ENCODE measurements around the gene URI1. TPM values are rescaled to one million over a fixed set of nuclear protein-coding genes. Genes with fewer than 3 reads are reported as not detected.

The URI1 gene
- polyA plus RNA-seq, 1 donor (not counting 4 experiments of a cell fraction or from before 2014, with no cell fraction given), result 98.6 TPM

DNA sequence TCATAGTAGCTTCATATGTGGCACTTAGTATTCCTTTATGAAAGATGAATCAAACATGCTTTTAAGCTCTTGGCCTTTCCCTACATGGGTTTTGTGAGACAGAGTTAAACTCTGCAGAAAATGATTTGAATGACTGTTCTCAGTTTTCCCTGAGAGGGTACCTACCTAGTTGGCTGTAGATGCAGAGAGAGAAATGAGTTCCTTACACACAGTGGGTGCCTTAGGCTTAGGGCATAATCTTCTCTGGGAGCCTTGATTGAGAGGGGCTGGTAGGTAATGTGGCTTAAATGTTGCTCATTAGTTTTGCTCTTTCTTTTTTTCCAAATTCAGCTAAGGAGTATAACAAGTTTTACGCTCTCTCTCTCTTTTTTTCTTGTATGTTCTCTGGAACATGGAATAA is 3.0 kb downstream of the URI1 start:
- H3K9me1 ChIP-seq (ENCODE audit: control insufficient read depth, extremely low read depth, insufficient read depth, low read length), result no peaks in the 10 kb centered on the region
- no peak for DNase-seq (ENCODE audit: low read depth, low spot score)
- peaks cover 67% of the 10 kb centered on the region for H3K79me2 ChIP-seq (ENCODE audit: control insufficient read depth, insufficient read depth, low read length)
- TF ChIP-seq, protein P1, sequence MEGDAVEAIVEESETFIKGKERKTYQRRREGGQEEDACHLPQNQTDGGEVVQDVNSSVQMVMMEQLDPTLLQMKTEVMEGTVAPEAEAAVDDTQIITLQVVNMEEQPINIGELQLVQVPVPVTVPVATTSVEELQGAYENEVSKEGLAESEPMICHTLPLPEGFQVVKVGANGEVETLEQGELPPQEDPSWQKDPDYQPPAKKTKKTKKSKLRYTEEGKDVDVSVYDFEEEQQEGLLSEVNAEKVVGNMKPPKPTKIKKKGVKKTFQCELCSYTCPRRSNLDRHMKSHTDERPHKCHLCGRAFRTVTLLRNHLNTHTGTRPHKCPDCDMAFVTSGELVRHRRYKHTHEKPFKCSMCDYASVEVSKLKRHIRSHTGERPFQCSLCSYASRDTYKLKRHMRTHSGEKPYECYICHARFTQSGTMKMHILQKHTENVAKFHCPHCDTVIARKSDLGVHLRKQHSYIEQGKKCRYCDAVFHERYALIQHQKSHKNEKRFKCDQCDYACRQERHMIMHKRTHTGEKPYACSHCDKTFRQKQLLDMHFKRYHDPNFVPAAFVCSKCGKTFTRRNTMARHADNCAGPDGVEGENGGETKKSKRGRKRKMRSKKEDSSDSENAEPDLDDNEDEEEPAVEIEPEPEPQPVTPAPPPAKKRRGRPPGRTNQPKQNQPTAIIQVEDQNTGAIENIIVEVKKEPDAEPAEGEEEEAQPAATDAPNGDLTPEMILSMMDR (optimal IDR thresholded peaks at IDR 0.05 in 1 of 3, IDR thresholded peaks at IDR 0.05 in 1 of 3, conservative IDR thresholded peaks at IDR 0.05 in 1 of 3; ENCODE audit: extremely low read depth in 1 of 3, insufficient read depth in 2 of 3, low read length in 3 of 3), result no peak
- no peak for TF ChIP-seq EZH2 (IDR thresholded peaks at IDR 0.05; ENCODE audit: low read length)
- no peaks in the 10 kb centered on the region for H3K27me3 ChIP-seq (ENCODE audit: control insufficient read depth, extremely low read depth, insufficient read depth, low read length)
- H3K4me3 ChIP-seq (ENCODE audit: control insufficient read depth in 2 of 3, extremely low read depth in 1 of 3, insufficient read depth in 2 of 3, low read depth in 1 of 3, low read length in 3 of 3), result peak overlapping the region in 2 of 3 experiments; percentile 57 to 61
- H4K20me1 ChIP-seq (ENCODE audit: control insufficient read depth, extremely low read depth, insufficient read depth, low read length), result peaks cover 7% of the 10 kb centered on the region
- H3K36me3 ChIP-seq (ENCODE audit: control insufficient read depth in 2 of 2, extremely low read depth in 1 of 2, insufficient read depth in 2 of 2, low read length in 2 of 2), result no peaks in the 10 kb centered on the region
- H3K9me3 ChIP-seq (ENCODE audit: control insufficient read depth, low read depth, low read length), result no peaks in the 10 kb centered on the region
- H2AFZ ChIP-seq (ENCODE audit: control insufficient read depth, low read length), result no peak overlapping the region
- H3K4me1 ChIP-seq (ENCODE audit: control insufficient read depth, extremely low read depth, insufficient read depth, low read length), result peaks cover 49% of the 10 kb centered on the region
- peak overlapping the region; percentile 93 for H3K4me2 ChIP-seq (ENCODE audit: control insufficient read depth, extremely low read depth, insufficient read depth, low read depth, low read length)
- dilution Hi-C loops (cut with MboI; ENCODE audit: extremely low pct_ligation_motif_present, low sequenced_read_pairs), result no loop called here
- H3K27ac ChIP-seq (ENCODE audit: control insufficient read depth, insufficient read depth, low read length), result peak overlapping the region; percentile 52
- peak overlapping the region; percentile 58 for H3K9ac ChIP-seq (ENCODE audit: control insufficient read depth, extremely low read depth, insufficient read depth, low read length)
- no peak for FAIRE-seq

DNA sequence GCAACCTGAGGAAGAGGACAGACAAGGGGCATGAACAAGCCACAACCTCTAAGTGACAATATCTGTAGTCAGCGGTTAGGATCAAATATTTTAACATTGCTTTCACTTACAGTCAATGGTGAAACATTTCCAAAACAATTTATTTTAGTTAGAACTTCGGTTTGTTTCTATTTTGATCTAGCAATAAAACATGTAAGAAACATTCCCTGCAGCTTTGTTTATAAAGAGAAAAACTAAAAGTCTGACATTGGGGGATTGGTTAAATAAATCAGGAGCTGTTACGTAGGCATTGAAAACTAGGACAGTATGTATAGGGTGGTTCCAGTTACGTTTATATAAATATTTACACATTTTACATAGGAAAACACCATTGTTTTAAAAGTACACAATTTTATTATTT is 3.4 kb downstream of the URI1 start:
- TF ChIP-seq, protein P1 (optimal IDR thresholded peaks at IDR 0.05 in 1 of 3, IDR thresholded peaks at IDR 0.05 in 1 of 3, conservative IDR thresholded peaks at IDR 0.05 in 1 of 3; ENCODE audit: extremely low read depth in 1 of 3, insufficient read depth in 2 of 3, low read length in 3 of 3), result no peak
- TF ChIP-seq EZH2 (IDR thresholded peaks at IDR 0.05; ENCODE audit: low read length), result no peak
- Histone ChIP-seq H3K27ac (ENCODE audit: control insufficient read depth, insufficient read depth, low read length) (peak overlapping the region; percentile 52), H3K4me1 (ENCODE audit: control insufficient read depth, extremely low read depth, insufficient read depth, low read length) (peaks cover 49% of the 10 kb centered on the region), H3K4me3 (ENCODE audit: control insufficient read depth in 2 of 3, extremely low read depth in 1 of 3, insufficient read depth in 2 of 3, low read depth in 1 of 3, low read length in 3 of 3) (peak overlapping the region in 2 of 3 experiments; percentile 57 to 61), H3K4me2 (ENCODE audit: control insufficient read depth, extremely low read depth, insufficient read depth, low read depth, low read length) (peak overlapping the region; percentile 93), H3K36me3 (ENCODE audit: control insufficient read depth in 2 of 2, extremely low read depth in 1 of 2, insufficient read depth in 2 of 2, low read length in 2 of 2) (no peaks in the 10 kb centered on the region), H2AFZ (ENCODE audit: control insufficient read depth, low read length) (no peak overlapping the region), H3K79me2 (ENCODE audit: control insufficient read depth, insufficient read depth, low read length) (peaks cover 72% of the 10 kb centered on the region), H3K9ac (ENCODE audit: control insufficient read depth, extremely low read depth, insufficient read depth, low read length) (peak overlapping the region; percentile 58), H3K9me3 (ENCODE audit: control insufficient read depth, low read depth, low read length) (no peaks in the 10 kb centered on the region), H3K9me1 (ENCODE audit: control insufficient read depth, extremely low read depth, insufficient read depth, low read length) (no peaks in the 10 kb centered on the region), H4K20me1 (ENCODE audit: control insufficient read depth, extremely low read depth, insufficient read depth, low read length) (peaks cover 7% of the 10 kb centered on the region), H3K27me3 (ENCODE audit: control insufficient read depth, extremely low read depth, insufficient read depth, low read length) (no peaks in the 10 kb centered on the region)
- dilution Hi-C loops (cut with MboI; ENCODE audit: extremely low pct_ligation_motif_present, low sequenced_read_pairs), result no loop called here
- DNase-seq (ENCODE audit: low read depth, low spot score), result no peak
- FAIRE-seq, result no peak

Measured in keratinocyte (primary cell).